Activated naive CD4-positive, alpha-beta T cell treated with anti-CD3 and anti-CD28 coated beads, Interleukin-2, amount 50 U/mL, for 24 hours (primary cell): Measurements from ENCODE around the gene ROR2.

Source experiments
- H3K27ac Mint-ChIP-seq: one replicate; pipeline ENCODE4 v1.8.0; 2021; ENCODE audit warnings: mild to moderate bottlenecking, mixed read lengths
- H3K27me3 Mint-ChIP-seq: one replicate; pipeline ENCODE4 v1.8.0; 2021; ENCODE audit warnings: mixed read lengths
- H3K36me3 Mint-ChIP-seq: one replicate; pipeline ENCODE4 v1.8.0; 2021; ENCODE audit warnings: mixed read lengths
- H3K4me1 Mint-ChIP-seq: one replicate; pipeline ENCODE4 v1.8.0; 2021; ENCODE audit warnings: mixed read lengths
- H3K4me3 Mint-ChIP-seq: one replicate; pipeline ENCODE4 v1.8.0; 2021; ENCODE audit warnings: mild to moderate bottlenecking, mixed read lengths
- H3K9me3 Mint-ChIP-seq: one replicate; pipeline ENCODE4 v1.8.0; 2021; ENCODE audit warnings: mixed read lengths

The ROR2 gene

GRCh38 chr9:91818647-91819403 lies 131.2 kb downstream of the ROR2 start:
- H3K4me3 Mint-ChIP-seq, result no peak overlapping the region
- H3K9me3 Mint-ChIP-seq, result no peaks in the 10 kb centered on the region
- no peak overlapping the region for H3K27ac Mint-ChIP-seq
- H3K4me1 Mint-ChIP-seq, result no peaks in the 10 kb centered on the region
- peaks cover 5% of the 10 kb centered on the region for H3K27me3 Mint-ChIP-seq
- H3K36me3 Mint-ChIP-seq, result no peaks in the 10 kb centered on the region

GRCh38 chr9:91818225-91818585 lies 131.8 kb downstream of the ROR2 start:
- no peak overlapping the region for H3K4me3 Mint-ChIP-seq
- no peak overlapping the region for H3K27ac Mint-ChIP-seq
- H3K4me1 Mint-ChIP-seq, result no peaks in the 10 kb centered on the region
- H3K27me3 Mint-ChIP-seq, result peaks cover 5% of the 10 kb centered on the region
- no peaks in the 10 kb centered on the region for H3K9me3 Mint-ChIP-seq
- H3K36me3 Mint-ChIP-seq, result no peaks in the 10 kb centered on the region

GRCh38 chr9:91817493-91818224 lies 132.4 kb downstream of the ROR2 start:
- H3K36me3 Mint-ChIP-seq, result no peaks in the 10 kb centered on the region
- H3K4me1 Mint-ChIP-seq, result no peaks in the 10 kb centered on the region
- H3K4me3 Mint-ChIP-seq, result no peak overlapping the region
- H3K27ac Mint-ChIP-seq, result no peak overlapping the region
- H3K27me3 Mint-ChIP-seq, result peaks cover 5% of the 10 kb centered on the region
- H3K9me3 Mint-ChIP-seq, result no peaks in the 10 kb centered on the region

- no peaks in the 10 kb centered on the region for H3K9me3 Mint-ChIP-seq
- H3K36me3 Mint-ChIP-seq, result no peaks in the 10 kb centered on the region
- peaks cover 5% of the 10 kb centered on the region for H3K27me3 Mint-ChIP-seq
- H3K4me3 Mint-ChIP-seq, result no peak overlapping the region
- no peak overlapping the region for H3K27ac Mint-ChIP-seq
- no peaks in the 10 kb centered on the region for H3K4me1 Mint-ChIP-seq
These were observed 132.9 kb downstream of the ROR2 start for GRCh38 chr9:91817106-91817492.

- no peaks in the 10 kb centered on the region for H3K36me3 Mint-ChIP-seq
- H3K27ac Mint-ChIP-seq, result no peak overlapping the region
- H3K27me3 Mint-ChIP-seq, result peaks cover 2% of the 10 kb centered on the region
- no peaks in the 10 kb centered on the region for H3K9me3 Mint-ChIP-seq
- H3K4me3 Mint-ChIP-seq, result no peak overlapping the region
- H3K4me1 Mint-ChIP-seq, result no peaks in the 10 kb centered on the region
These were observed 133.7 kb downstream of the ROR2 start for GRCh38 chr9:91816356-91816755.

- Mint-ChIP-seq H3K4me1 (no peaks in the 10 kb centered on the region), H3K9me3 (no peaks in the 10 kb centered on the region), H3K36me3 (no peaks in the 10 kb centered on the region), H3K4me3 (no peak overlapping the region), H3K27me3 (no peaks in the 10 kb centered on the region), H3K27ac (no peak overlapping the region)
These were observed 134.1 kb downstream of the ROR2 start for GRCh38 chr9:91815896-91816295.

- Mint-ChIP-seq H3K27ac (no peak overlapping the region), H3K4me1 (no peaks in the 10 kb centered on the region), H3K4me3 (no peak overlapping the region), H3K9me3 (no peaks in the 10 kb centered on the region), H3K36me3 (no peaks in the 10 kb centered on the region), H3K27me3 (no peaks in the 10 kb centered on the region)
These were observed 135.3 kb downstream of the ROR2 start for GRCh38 chr9:91814753-91815152.

GRCh38 chr9:91814201-91814600 lies 135.8 kb downstream of the ROR2 start:
- H3K27ac Mint-ChIP-seq, result no peak overlapping the region
- H3K27me3 Mint-ChIP-seq, result no peaks in the 10 kb centered on the region
- no peak overlapping the region for H3K4me3 Mint-ChIP-seq
- no peaks in the 10 kb centered on the region for H3K36me3 Mint-ChIP-seq
- H3K4me1 Mint-ChIP-seq, result no peaks in the 10 kb centered on the region
- no peaks in the 10 kb centered on the region for H3K9me3 Mint-ChIP-seq

GRCh38 chr9:91813176-91813795 lies 136.7 kb downstream of the ROR2 start:
- Mint-ChIP-seq H3K9me3 (no peaks in the 10 kb centered on the region), H3K27me3 (peaks cover 1% of the 10 kb centered on the region), H3K4me1 (no peaks in the 10 kb centered on the region), H3K4me3 (no peak overlapping the region), H3K27ac (no peak overlapping the region), H3K36me3 (no peaks in the 10 kb centered on the region)

- Mint-ChIP-seq H3K27me3 (peaks cover 1% of the 10 kb centered on the region), H3K4me3 (no peak overlapping the region), H3K9me3 (no peaks in the 10 kb centered on the region), H3K36me3 (no peaks in the 10 kb centered on the region), H3K4me1 (no peaks in the 10 kb centered on the region), H3K27ac (no peak overlapping the region)
These were observed 137.8 kb downstream of the ROR2 start for GRCh38 chr9:91812191-91812590.

GRCh38 chr9:91811024-91811909 lies 138.8 kb downstream of the ROR2 start:
- Mint-ChIP-seq H3K36me3 (no peaks in the 10 kb centered on the region), H3K27me3 (peaks cover 1% of the 10 kb centered on the region), H3K27ac (no peak overlapping the region), H3K9me3 (no peaks in the 10 kb centered on the region), H3K4me3 (no peak overlapping the region), H3K4me1 (no peaks in the 10 kb centered on the region)

- Mint-ChIP-seq H3K36me3 (no peaks in the 10 kb centered on the region), H3K27me3 (peaks cover 1% of the 10 kb centered on the region), H3K9me3 (no peaks in the 10 kb centered on the region), H3K4me1 (no peaks in the 10 kb centered on the region), H3K4me3 (no peak overlapping the region), H3K27ac (no peak overlapping the region)
These were observed 139.6 kb downstream of the ROR2 start for GRCh38 chr9:91810286-91810905.

GRCh38 chr9:91809581-91810285 lies 140.3 kb downstream of the ROR2 start:
- peaks cover 1% of the 10 kb centered on the region for H3K27me3 Mint-ChIP-seq
- no peak overlapping the region for H3K4me3 Mint-ChIP-seq
- no peaks in the 10 kb centered on the region for H3K9me3 Mint-ChIP-seq
- no peaks in the 10 kb centered on the region for H3K36me3 Mint-ChIP-seq
- no peak overlapping the region for H3K27ac Mint-ChIP-seq
- H3K4me1 Mint-ChIP-seq, result no peaks in the 10 kb centered on the region

GRCh38 chr9:91807643-91808246 lies 142.3 kb downstream of the ROR2 start:
- Mint-ChIP-seq H3K9me3 (no peaks in the 10 kb centered on the region), H3K27me3 (peaks cover 1% of the 10 kb centered on the region), H3K27ac (no peak overlapping the region), H3K4me3 (no peak overlapping the region), H3K36me3 (no peaks in the 10 kb centered on the region), H3K4me1 (no peaks in the 10 kb centered on the region)
